ENCODE measurements around the gene HERPUD2.
"Not testable (repeated sequence)": the region's sequence is repeated elsewhere in the genome, so short reads cannot be mapped to it uniquely, and the experiment has no call there.

Gene HERPUD2

GRCh38 chr7:35596061-35596460, 98.9 kb downstream of the HERPUD2 start:
- no peak overlapping the region for H3K4me3 ChIP-seq (ENCODE audit: low read length)
- H3K36me3 ChIP-seq (ENCODE audit: control insufficient read depth, low read depth, low read length): no peaks in the 10 kb centered on the region
- no peaks in the 10 kb centered on the region for H3K27me3 ChIP-seq (ENCODE audit: control insufficient read depth, insufficient read depth, low read length)
- H3K27ac ChIP-seq (ENCODE audit: low read length): no peak overlapping the region
- H3K9ac ChIP-seq (ENCODE audit: low read length): no peak overlapping the region
- H3K4me1 ChIP-seq (ENCODE audit: control insufficient read depth, low read depth, low read length): peaks cover 4% of the 10 kb centered on the region
- no peaks in the 10 kb centered on the region for H3K9me3 ChIP-seq (ENCODE audit: control insufficient read depth, low read depth, low read length)

- H3K9me3 ChIP-seq (ENCODE audit: control insufficient read depth, low read depth, low read length): no peaks in the 10 kb centered on the region
- H3K36me3 ChIP-seq (ENCODE audit: control insufficient read depth, low read depth, low read length): no peaks in the 10 kb centered on the region
- H3K27me3 ChIP-seq (ENCODE audit: control insufficient read depth, insufficient read depth, low read length): no peaks in the 10 kb centered on the region
- H3K4me3 ChIP-seq (ENCODE audit: low read length): no peak overlapping the region
- H3K9ac ChIP-seq (ENCODE audit: low read length): no peak overlapping the region
- H3K4me1 ChIP-seq (ENCODE audit: control insufficient read depth, low read depth, low read length): peaks cover 4% of the 10 kb centered on the region
- H3K27ac ChIP-seq (ENCODE audit: low read length): no peak overlapping the region
Measured at GRCh38 chr7:35593899-35594298, 101.0 kb downstream of the HERPUD2 start.

GRCh38 chr7:35588647-35589046, 106.3 kb downstream of the HERPUD2 start:
- H3K9ac ChIP-seq (ENCODE audit: low read length): no peak overlapping the region
- H3K27ac ChIP-seq (ENCODE audit: low read length): no peak overlapping the region
- no peaks in the 10 kb centered on the region for H3K36me3 ChIP-seq (ENCODE audit: control insufficient read depth, low read depth, low read length)
- H3K4me1 ChIP-seq (ENCODE audit: control insufficient read depth, low read depth, low read length): no peaks in the 10 kb centered on the region
- H3K27me3 ChIP-seq (ENCODE audit: control insufficient read depth, insufficient read depth, low read length): no peaks in the 10 kb centered on the region
- no peaks in the 10 kb centered on the region for H3K9me3 ChIP-seq (ENCODE audit: control insufficient read depth, low read depth, low read length)
- no peak overlapping the region for H3K4me3 ChIP-seq (ENCODE audit: low read length)

- Histone ChIP-seq H3K9me3 (ENCODE audit: control insufficient read depth, low read depth, low read length) (no peaks in the 10 kb centered on the region), H3K27ac (ENCODE audit: low read length) (no peak overlapping the region), H3K4me1 (ENCODE audit: control insufficient read depth, low read depth, low read length) (no peaks in the 10 kb centered on the region), H3K9ac (ENCODE audit: low read length) (no peak overlapping the region), H3K27me3 (ENCODE audit: control insufficient read depth, insufficient read depth, low read length) (no peaks in the 10 kb centered on the region), H3K4me3 (ENCODE audit: low read length) (no peak overlapping the region), H3K36me3 (ENCODE audit: control insufficient read depth, low read depth, low read length) (no peaks in the 10 kb centered on the region)
Measured at GRCh38 chr7:35584990-35585389, 109.9 kb downstream of the HERPUD2 start.

GRCh38 chr7:35584533-35584932, 110.4 kb downstream of the HERPUD2 start:
- H3K27ac ChIP-seq (ENCODE audit: low read length); H3K9me3 ChIP-seq (ENCODE audit: control insufficient read depth, low read depth, low read length); H3K9ac ChIP-seq (ENCODE audit: low read length); H3K4me3 ChIP-seq (ENCODE audit: low read length); H3K27me3 ChIP-seq (ENCODE audit: control insufficient read depth, insufficient read depth, low read length); H3K4me1 ChIP-seq (ENCODE audit: control insufficient read depth, low read depth, low read length); H3K36me3 ChIP-seq (ENCODE audit: control insufficient read depth, low read depth, low read length): not testable (repeated sequence)
